Keratinocyte (primary cell): ENCODE measurements around the gene SLC25A21. TPM values are rescaled to one million over a fixed set of nuclear protein-coding genes. Genes with fewer than 3 reads are reported as not detected.

Experiments used
- DNase-seq: peaks from one replicate; pipeline ENCODE4 v3.0.0-alpha.2; 2011; ENCODE audit warnings: low read depth, missing footprints, low spot score
- FAIRE-seq: peaks from 2 replicates; lab custom pipeline; 2011; peaks lifted over from hg19 to GRCh38; lab: Jason Lieb, UNC
- H2AFZ ChIP-seq: 2 replicates; pipeline ENCODE4 v1.6.0; 2012; ENCODE audit warnings: low read length, control low read depth, inconsistent platforms; ENCODE audit not compliant: control insufficient read depth
- H3K27ac ChIP-seq: 2 replicates; pipeline ENCODE4 v1.5.1; 2011; ENCODE audit warnings: low read length; ENCODE audit not compliant: control insufficient read depth, insufficient read depth
- H3K27me3 ChIP-seq: 3 replicates; pipeline ENCODE4 v1.6.0; 2011; ENCODE audit warnings: low read length; ENCODE audit not compliant: control insufficient read depth, insufficient read depth; ENCODE audit errors: extremely low read depth
- H3K36me3 ChIP-seq, 2 experiments: 2 replicates in 1 of 2; 3 replicates in 1 of 2; pipeline ENCODE4 v1.5.1; 2011; ENCODE audit warnings: low read length in 2 of 2, mild to moderate bottlenecking in 1 of 2; ENCODE audit not compliant: control insufficient read depth in 2 of 2, insufficient read depth in 2 of 2; ENCODE audit errors: extremely low read depth in 1 of 2
- H3K4me1 ChIP-seq: 3 replicates; pipeline ENCODE4 v1.5.1; 2011; ENCODE audit warnings: low read length; ENCODE audit not compliant: control insufficient read depth, insufficient read depth; ENCODE audit errors: extremely low read depth
- H3K4me2 ChIP-seq: 3 replicates; pipeline ENCODE4 v1.6.0; 2011; ENCODE audit warnings: low read depth, low read length; ENCODE audit not compliant: control insufficient read depth, insufficient read depth; ENCODE audit errors: extremely low read depth
- H3K4me3 ChIP-seq, 3 experiments: fragments of 200-600 bp in 1 of 3; sonication (generic) in 1 of 3; 2 replicates in 2 of 3; 3 replicates in 1 of 3; pipeline ENCODE4 v1.5.1; 2011 to 2016; ENCODE audit warnings: low read length in 3 of 3, mild to moderate bottlenecking in 3 of 3, control low read depth in 2 of 3, inconsistent platforms in 1 of 3, low read depth in 1 of 3, mixed read lengths in 1 of 3, mixed run types in 1 of 3, moderate library complexity in 1 of 3; ENCODE audit not compliant: control insufficient read depth in 2 of 3, insufficient read depth in 2 of 3; ENCODE audit errors: extremely low read depth in 1 of 3
- H3K79me2 ChIP-seq: 2 replicates; pipeline ENCODE4 v1.6.0; 2012; ENCODE audit warnings: low read length; ENCODE audit not compliant: control insufficient read depth, insufficient read depth
- H3K9ac ChIP-seq: 3 replicates; pipeline ENCODE4 v1.6.0; 2011; ENCODE audit warnings: low read length; ENCODE audit not compliant: control insufficient read depth, insufficient read depth; ENCODE audit errors: extremely low read depth
- H3K9me1 ChIP-seq: 3 replicates; pipeline ENCODE4 v1.6.0; 2011; ENCODE audit warnings: low read length; ENCODE audit not compliant: control insufficient read depth, insufficient read depth; ENCODE audit errors: extremely low read depth
- H3K9me3 ChIP-seq: 2 replicates; pipeline ENCODE4 v1.5.1; 2012; ENCODE audit warnings: low read depth, low read length; ENCODE audit not compliant: control insufficient read depth
- H4K20me1 ChIP-seq: 3 replicates; pipeline ENCODE4 v1.6.0; 2011; ENCODE audit warnings: low read length; ENCODE audit not compliant: control insufficient read depth, insufficient read depth; ENCODE audit errors: extremely low read depth
- EZH2 ChIP-seq: IDR thresholded peaks from one replicate; pipeline ENCODE4 v1.6.1; 2012; ENCODE audit warnings: inconsistent platforms, mild to moderate bottlenecking, low read length, moderate library complexity
- dilution Hi-C: fragments of 300-500 bp; cut with MboI; formaldehyde crosslinking; loops from one replicate; pipeline ENCODE4 v1.7.0; 2020; ENCODE audit warnings: low sequenced_read_pairs; ENCODE audit not compliant: extremely low pct_ligation_motif_present
- polyA plus RNA-seq, 5 experiments: library from polyadenylated mRNA; depleted of rRNA in 3 of 5; stranded (reverse) in 3 of 5; stranded (forward) in 1 of 5; unstranded in 1 of 5; fragments of >200 nt; gene quantifications; 1 replicate in 1 of 5; 2 replicates in 3 of 5; 3 replicates in 1 of 5; pipeline versions ENCODE4 v1.2.1 to v1.2.3, GENCODE V29; 2011 to 2012; ENCODE audit warnings: missing spikeins in 2 of 5, low read depth in 1 of 5, low replicate concordance in 1 of 5
- TF ChIP-seq, protein P1 (sequence below), 3 experiments: IDR thresholded peaks in 1 of 3; conservative IDR thresholded peaks in 1 of 3; optimal IDR thresholded peaks in 1 of 3; 2 replicates in 2 of 3; 3 replicates in 1 of 3; pipeline versions ENCODE3 to v1.5.1; 2011; ENCODE audit warnings: low read length in 3 of 3, mild to moderate bottlenecking in 3 of 3, moderate library complexity in 2 of 3, control low read depth in 1 of 3, inconsistent platforms in 1 of 3; ENCODE audit not compliant: insufficient read depth in 2 of 3; ENCODE audit errors: extremely low read depth in 1 of 3

SLC25A21 gene
- polyA plus RNA-seq, 1 donor (not counting 4 experiments of a cell fraction or from before 2014, with no cell fraction given), result 0.66 TPM

DNA sequence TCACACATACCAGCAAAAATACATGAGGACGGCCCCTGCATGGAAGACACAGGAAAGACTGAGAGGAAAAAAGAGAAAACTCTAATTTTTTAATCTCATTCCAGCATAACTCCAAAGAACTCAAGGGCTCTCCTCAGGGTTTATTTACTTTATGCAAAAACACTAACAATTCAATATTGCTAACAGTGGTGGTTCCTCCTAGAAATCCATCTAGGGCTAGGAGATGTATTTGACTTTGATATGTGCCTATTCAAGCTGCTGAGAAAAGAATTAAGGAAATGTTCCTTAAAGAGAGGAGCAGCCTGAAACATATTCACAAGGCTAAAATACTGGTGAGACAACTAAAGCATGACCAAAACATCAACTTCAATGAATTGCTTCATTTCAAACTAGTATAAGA is 57.0 kb downstream of the SLC25A21 start:
- DNase-seq, result no peak
- no peak overlapping the region for H3K27ac ChIP-seq
- H3K9me3 ChIP-seq, result no peaks in the 10 kb centered on the region
- H3K36me3 ChIP-seq, result no peaks in the 10 kb centered on the region
- H2AFZ ChIP-seq, result no peak overlapping the region
- TF ChIP-seq EZH2, result no peak
- TF ChIP-seq, protein P1, sequence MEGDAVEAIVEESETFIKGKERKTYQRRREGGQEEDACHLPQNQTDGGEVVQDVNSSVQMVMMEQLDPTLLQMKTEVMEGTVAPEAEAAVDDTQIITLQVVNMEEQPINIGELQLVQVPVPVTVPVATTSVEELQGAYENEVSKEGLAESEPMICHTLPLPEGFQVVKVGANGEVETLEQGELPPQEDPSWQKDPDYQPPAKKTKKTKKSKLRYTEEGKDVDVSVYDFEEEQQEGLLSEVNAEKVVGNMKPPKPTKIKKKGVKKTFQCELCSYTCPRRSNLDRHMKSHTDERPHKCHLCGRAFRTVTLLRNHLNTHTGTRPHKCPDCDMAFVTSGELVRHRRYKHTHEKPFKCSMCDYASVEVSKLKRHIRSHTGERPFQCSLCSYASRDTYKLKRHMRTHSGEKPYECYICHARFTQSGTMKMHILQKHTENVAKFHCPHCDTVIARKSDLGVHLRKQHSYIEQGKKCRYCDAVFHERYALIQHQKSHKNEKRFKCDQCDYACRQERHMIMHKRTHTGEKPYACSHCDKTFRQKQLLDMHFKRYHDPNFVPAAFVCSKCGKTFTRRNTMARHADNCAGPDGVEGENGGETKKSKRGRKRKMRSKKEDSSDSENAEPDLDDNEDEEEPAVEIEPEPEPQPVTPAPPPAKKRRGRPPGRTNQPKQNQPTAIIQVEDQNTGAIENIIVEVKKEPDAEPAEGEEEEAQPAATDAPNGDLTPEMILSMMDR (optimal IDR thresholded peaks at IDR 0.05 in 1 of 3, IDR thresholded peaks at IDR 0.05 in 1 of 3, conservative IDR thresholded peaks at IDR 0.05 in 1 of 3; ENCODE audit: extremely low read depth in 1 of 3, insufficient read depth in 2 of 3, low read length in 3 of 3), result no peak
- H3K4me2 ChIP-seq, result no peak overlapping the region
- H3K79me2 ChIP-seq, result no peaks in the 10 kb centered on the region
- no peaks in the 10 kb centered on the region for H3K27me3 ChIP-seq
- no peaks in the 10 kb centered on the region for H3K9me1 ChIP-seq
- no peak overlapping the region for H3K9ac ChIP-seq
- no peak overlapping the region for H3K4me3 ChIP-seq
- H4K20me1 ChIP-seq, result no peaks in the 10 kb centered on the region
- dilution Hi-C loops, result loop anchor here (25.0 kb wide), 1 partner anchor 478 kb away; no protein-coding TSS in a partner anchor
- FAIRE-seq, result no peak
- H3K4me1 ChIP-seq, result peaks cover 10% of the 10 kb centered on the region

DNA sequence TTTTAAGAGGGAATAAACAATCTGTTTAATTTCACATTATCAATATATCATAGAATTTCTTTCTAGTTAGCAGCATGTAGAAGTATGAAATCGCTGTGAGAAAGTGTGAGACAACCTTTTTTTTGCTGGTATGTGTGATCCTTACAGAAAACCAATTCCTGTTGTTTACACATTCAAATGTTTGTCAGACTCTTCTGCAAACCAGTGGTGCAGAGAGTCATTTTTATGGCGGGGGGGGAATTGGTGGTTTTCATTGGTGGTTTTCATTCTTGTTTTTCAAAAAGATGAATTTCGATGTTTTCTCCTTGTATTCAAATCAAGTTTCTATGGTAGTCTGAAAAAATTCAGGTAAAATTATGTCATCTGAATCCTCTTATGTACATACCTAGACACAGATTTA is 57.8 kb downstream of the SLC25A21 start:
- Histone ChIP-seq H4K20me1 (no peaks in the 10 kb centered on the region), H3K27me3 (no peaks in the 10 kb centered on the region), H3K27ac (no peak overlapping the region), H3K36me3 (no peaks in the 10 kb centered on the region), H3K9me3 (no peaks in the 10 kb centered on the region), H3K4me2 (no peak overlapping the region), H3K9ac (no peak overlapping the region), H3K79me2 (no peaks in the 10 kb centered on the region), H3K4me3 (no peak overlapping the region), H3K9me1 (no peaks in the 10 kb centered on the region), H2AFZ (no peak overlapping the region), H3K4me1 (peaks cover 10% of the 10 kb centered on the region)
- TF ChIP-seq, protein P1 (optimal IDR thresholded peaks at IDR 0.05 in 1 of 3, IDR thresholded peaks at IDR 0.05 in 1 of 3, conservative IDR thresholded peaks at IDR 0.05 in 1 of 3; ENCODE audit: extremely low read depth in 1 of 3, insufficient read depth in 2 of 3, low read length in 3 of 3), result no peak
- TF ChIP-seq EZH2, result no peak
- no peak for DNase-seq
- no peak for FAIRE-seq
- dilution Hi-C loops, result loop anchor here (25.0 kb wide), 1 partner anchor 477 kb away; no protein-coding TSS in a partner anchor
